ENCODE data around the gene XPO4.

XPO4 gene

GRCh38 chr13:20810808-20811207 lies 91.7 kb downstream of the XPO4 start:
- Mint-ChIP-seq H3K4me3 (no peak overlapping the region), H3K27me3 (ENCODE audit: low read depth) (no peaks in the 10 kb centered on the region), H3K9me3 (no peaks in the 10 kb centered on the region), H3K4me1 (peaks cover 43% of the 10 kb centered on the region), H3K27ac (no peak overlapping the region), H3K36me3 (ENCODE audit: low read depth) (peaks cover 44% of the 10 kb centered on the region)
- TF ChIP-seq CTCF (IDR thresholded peaks at IDR 0.05; ENCODE audit: unreplicated experiment in 3 of 3): no peak

GRCh38 chr13:20808874-20809273 lies 93.7 kb downstream of the XPO4 start:
- Mint-ChIP-seq H3K9me3 (no peaks in the 10 kb centered on the region), H3K36me3 (ENCODE audit: low read depth) (peaks cover 49% of the 10 kb centered on the region), H3K4me3 (no peak overlapping the region), H3K27ac (no peak overlapping the region), H3K4me1 (peaks cover 25% of the 10 kb centered on the region), H3K27me3 (ENCODE audit: low read depth) (no peaks in the 10 kb centered on the region)
- TF ChIP-seq CTCF (IDR thresholded peaks at IDR 0.05; ENCODE audit: unreplicated experiment in 3 of 3): no peak

- peak overlapping the region in 1 of 3 experiments; percentile 5 for H3K27ac Mint-ChIP-seq
- no peaks in the 10 kb centered on the region for H3K4me1 Mint-ChIP-seq
- H3K27me3 Mint-ChIP-seq (ENCODE audit: low read depth): no peaks in the 10 kb centered on the region
- H3K4me3 Mint-ChIP-seq: no peak overlapping the region
- H3K36me3 Mint-ChIP-seq (ENCODE audit: low read depth): peaks cover 31% of the 10 kb centered on the region
- no peaks in the 10 kb centered on the region for H3K9me3 Mint-ChIP-seq
- no peak for TF ChIP-seq CTCF (IDR thresholded peaks at IDR 0.05; ENCODE audit: unreplicated experiment in 3 of 3)
Observed at GRCh38 chr13:20803180-20803965, 99.2 kb downstream of the XPO4 start.

GRCh38 chr13:20801707-20802106 lies 100.8 kb downstream of the XPO4 start:
- peaks cover 38% of the 10 kb centered on the region for H3K36me3 Mint-ChIP-seq (ENCODE audit: low read depth)
- no peak overlapping the region for H3K4me3 Mint-ChIP-seq

GRCh38 chr13:20799726-20800416 lies 102.7 kb downstream of the XPO4 start:
- no peak overlapping the region for H3K27ac Mint-ChIP-seq
- no peaks in the 10 kb centered on the region for H3K27me3 Mint-ChIP-seq (ENCODE audit: low read depth)
- H3K36me3 Mint-ChIP-seq (ENCODE audit: low read depth): peaks cover 43% of the 10 kb centered on the region
- no peak overlapping the region for H3K4me3 Mint-ChIP-seq
- H3K9me3 Mint-ChIP-seq: no peaks in the 10 kb centered on the region
- no peak for TF ChIP-seq CTCF (IDR thresholded peaks at IDR 0.05; ENCODE audit: unreplicated experiment in 3 of 3)
- no peaks in the 10 kb centered on the region for H3K4me1 Mint-ChIP-seq

More at GRCh38 chr13:20801707-20802106, 100.8 kb downstream of the XPO4 start:
- Mint-ChIP-seq H3K9me3 (no peaks in the 10 kb centered on the region), H3K27me3 (ENCODE audit: low read depth) (no peaks in the 10 kb centered on the region), H3K4me1 (no peaks in the 10 kb centered on the region), H3K27ac (no peak overlapping the region)
- no peak for TF ChIP-seq CTCF (IDR thresholded peaks at IDR 0.05; ENCODE audit: unreplicated experiment in 3 of 3)
